HepG2 (cell line): ENCODE measurements around the gene CCDC57. TPM values are rescaled to one million over a fixed set of nuclear protein-coding genes. Genes with fewer than 3 reads are reported as not detected.
A peak's percentile ranks its signal among the peaks of the same experiment; 100 is the strongest.

Experiments
- AFF4 ChIP-seq: sonication (generic); formaldehyde crosslinking; IDR thresholded peaks from 2 replicates; pipeline ENCODE4 v1.4.0; 2020; ENCODE audit warnings: missing genetic modification reagents
- AGO2 ChIP-seq: fragments of 200-400 bp; formaldehyde crosslinking; optimal IDR thresholded peaks from 2 replicates; pipeline ENCODE3; 2017; ENCODE audit warnings: mild to moderate bottlenecking, low read depth, low read length, moderate library complexity
- DBP ChIP-seq: sonication (generic); formaldehyde crosslinking; IDR thresholded peaks from 2 replicates; pipeline ENCODE4 v1.4.0; 2020; ENCODE audit warnings: missing genetic modification reagents; ENCODE audit errors: not compliant biosample characterization
- HHEX ChIP-seq: IDR thresholded peaks from 2 replicates; pipeline ENCODE4 v1.6.1; 2016; ENCODE audit warnings: control low read depth
- HNRNPL ChIP-seq: fragments of 200-400 bp; formaldehyde crosslinking; IDR thresholded peaks from 2 replicates; pipeline ENCODE4 v1.6.1; 2017; ENCODE audit warnings: mild to moderate bottlenecking, low read depth, low read length
- U2AF1 ChIP-seq: fragments of 200-400 bp; formaldehyde crosslinking; optimal IDR thresholded peaks from 2 replicates; pipeline ENCODE3; 2017; ENCODE audit warnings: mild to moderate bottlenecking, low read depth, low read length
- ZC3H13 ChIP-seq: sonication (generic); formaldehyde crosslinking; IDR thresholded peaks from 2 replicates; pipeline ENCODE4 v1.8.1; 2023; ENCODE audit warnings: mild to moderate bottlenecking, missing genetic modification reagents, moderate library complexity
- polyA plus RNA-seq, 8 experiments: library from polyadenylated mRNA; depleted of rRNA in 3 of 8; stranded (reverse) in 7 of 8; unstranded in 1 of 8; fragments of >200 nt; fragmentation: Illumina TruSeq in 4 of 8; extraction: Trizol in 4 of 8; gene quantifications; 2 replicates each; pipeline versions ENCODE4 v1.2.1 to v1.2.3, GENCODE V29; 2011 to 2016; ENCODE audit warnings: low read depth in 4 of 8, missing spikeins in 1 of 8, mixed read lengths in 1 of 8; ENCODE audit not compliant: insufficient read depth in 1 of 8
- total RNA-seq, 5 experiments: library from RNA; depleted of rRNA; stranded (reverse); fragments of >200 nt; fragmentation: Illumina TruSeq; extraction: Trizol; gene quantifications; 2 replicates each; pipeline ENCODE4 v1.2.3, GENCODE V29; 2016; ENCODE audit warnings: low read depth in 1 of 5
- TF ChIP-seq, protein P1 (sequence below): sonication (generic); formaldehyde crosslinking; IDR thresholded peaks from 2 replicates; pipeline ENCODE4 v1.5.0; 2020; ENCODE audit warnings: missing genetic modification reagents

The CCDC57 gene
- total and polyA plus RNA-seq, 2 of the 13 experiments (the other 11 are each of a cell fraction or from before 2014, with no cell fraction given): 59.3 to 59.9 TPM

DNA sequence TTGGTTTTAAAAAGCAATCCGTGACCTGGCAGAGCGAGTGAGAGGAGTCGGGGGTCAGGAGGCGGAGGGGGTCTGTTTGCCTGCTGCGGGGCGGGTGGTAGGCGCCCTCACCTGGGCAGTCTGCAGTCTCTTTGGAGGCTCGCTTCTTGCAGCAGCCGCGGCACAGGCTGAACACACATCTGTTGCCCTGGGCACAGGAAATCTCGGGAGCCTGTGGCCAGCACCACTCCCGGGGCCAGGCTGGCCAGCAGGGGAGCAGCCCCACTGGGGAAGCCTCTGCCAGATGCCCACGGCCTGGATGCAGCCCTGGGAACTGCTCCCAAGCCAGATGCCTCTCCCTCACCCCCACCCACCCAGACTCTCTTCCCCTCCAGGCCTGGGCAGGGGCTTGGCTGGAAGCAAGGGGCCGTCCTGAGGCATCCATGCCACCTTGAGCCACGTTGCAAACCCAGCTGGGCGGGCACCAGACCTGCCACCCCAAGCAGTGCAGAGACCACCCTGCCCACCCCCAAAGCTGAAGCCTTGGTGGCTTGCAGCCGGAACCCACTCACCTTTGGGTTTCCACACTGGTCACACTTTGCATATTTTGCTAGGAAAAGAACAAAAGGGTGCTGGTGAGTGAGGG, 154.3 kb downstream of the CCDC57 start (continued):
- TF ChIP-seq AFF4 (CRISPR knock-in tag): no peak
- TF ChIP-seq, protein P1, sequence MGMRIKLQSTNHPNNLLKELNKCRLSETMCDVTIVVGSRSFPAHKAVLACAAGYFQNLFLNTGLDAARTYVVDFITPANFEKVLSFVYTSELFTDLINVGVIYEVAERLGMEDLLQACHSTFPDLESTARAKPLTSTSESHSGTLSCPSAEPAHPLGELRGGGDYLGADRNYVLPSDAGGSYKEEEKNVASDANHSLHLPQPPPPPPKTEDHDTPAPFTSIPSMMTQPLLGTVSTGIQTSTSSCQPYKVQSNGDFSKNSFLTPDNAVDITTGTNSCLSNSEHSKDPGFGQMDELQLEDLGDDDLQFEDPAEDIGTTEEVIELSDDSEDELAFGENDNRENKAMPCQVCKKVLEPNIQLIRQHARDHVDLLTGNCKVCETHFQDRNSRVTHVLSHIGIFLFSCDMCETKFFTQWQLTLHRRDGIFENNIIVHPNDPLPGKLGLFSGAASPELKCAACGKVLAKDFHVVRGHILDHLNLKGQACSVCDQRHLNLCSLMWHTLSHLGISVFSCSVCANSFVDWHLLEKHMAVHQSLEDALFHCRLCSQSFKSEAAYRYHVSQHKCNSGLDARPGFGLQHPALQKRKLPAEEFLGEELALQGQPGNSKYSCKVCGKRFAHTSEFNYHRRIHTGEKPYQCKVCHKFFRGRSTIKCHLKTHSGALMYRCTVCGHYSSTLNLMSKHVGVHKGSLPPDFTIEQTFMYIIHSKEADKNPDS (CRISPR knock-in tag): no peak
- TF ChIP-seq U2AF1: no peak
- TF ChIP-seq AGO2: peak; percentile 85
- TF ChIP-seq ZC3H13 (CRISPR knock-in tag): peak; percentile 17; the same call in 1 of the 2 replicates
- TF ChIP-seq HHEX (CRISPR knock-in tag): no peak
- TF ChIP-seq HNRNPL: peak; percentile 80
- no peak for TF ChIP-seq DBP (CRISPR knock-in tag)
